GM10847 (cell line): ENCODE data around the gene OAS3.

Experiments
- POLR2A ChIP-seq: IDR thresholded peaks from 2 replicates; pipeline ENCODE4 v1.6.1; 2011; ENCODE audit not compliant: insufficient read length; ENCODE audit errors: extremely low read depth

The OAS3 gene

DNA sequence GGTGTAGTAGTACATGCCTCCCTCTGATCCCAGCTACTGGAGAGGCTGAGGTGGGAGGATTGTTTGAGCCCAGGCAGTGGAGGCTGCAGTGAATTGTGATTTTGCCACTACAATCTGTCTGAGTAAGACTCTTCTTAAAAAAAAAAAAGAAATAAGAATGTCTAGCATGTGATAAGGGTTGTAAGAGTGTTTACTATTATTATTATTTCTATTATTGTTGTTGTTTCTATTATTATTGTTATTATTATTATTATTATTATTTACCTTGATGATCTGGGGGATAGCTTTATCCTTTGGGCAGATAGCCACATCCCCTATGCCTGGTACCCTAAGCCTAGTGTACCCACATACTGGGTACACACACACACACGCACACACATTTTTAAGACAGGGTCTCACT, 4.3 kb downstream of the OAS3 start:
- TF ChIP-seq POLR2A, result no peak

DNA sequence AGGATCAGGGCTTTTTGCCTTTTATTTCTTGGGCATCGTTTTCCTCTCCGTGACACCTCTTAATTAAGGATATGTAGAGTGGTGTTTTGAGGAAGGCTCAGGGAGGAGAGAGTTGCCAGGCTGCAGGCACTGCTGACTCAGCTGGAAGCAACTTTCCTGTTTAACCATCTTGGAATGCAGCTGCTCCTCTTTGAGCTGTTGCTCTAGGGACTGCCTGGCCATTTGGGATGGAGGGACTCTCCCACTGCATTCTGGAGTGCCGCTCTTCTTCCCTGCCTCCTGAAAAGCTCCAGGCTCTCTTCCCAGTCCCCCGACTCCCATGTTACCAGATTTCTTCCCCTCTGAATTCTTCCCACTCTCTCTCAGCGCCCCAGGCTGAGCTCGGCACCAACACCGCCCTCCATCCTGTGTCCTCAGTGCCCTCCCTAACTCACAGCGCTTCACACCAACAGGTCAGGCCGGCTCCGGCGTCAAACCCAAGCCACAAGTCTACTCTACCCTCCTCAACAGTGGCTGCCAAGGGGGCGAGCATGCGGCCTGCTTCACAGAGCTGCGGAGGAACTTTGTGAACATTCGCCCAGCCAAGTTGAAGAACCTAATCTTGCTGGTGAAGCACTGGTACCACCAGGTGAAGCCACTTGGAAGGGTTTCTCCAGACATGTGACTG, 5.9 kb downstream of the OAS3 start:
- no peak for TF ChIP-seq POLR2A

DNA sequence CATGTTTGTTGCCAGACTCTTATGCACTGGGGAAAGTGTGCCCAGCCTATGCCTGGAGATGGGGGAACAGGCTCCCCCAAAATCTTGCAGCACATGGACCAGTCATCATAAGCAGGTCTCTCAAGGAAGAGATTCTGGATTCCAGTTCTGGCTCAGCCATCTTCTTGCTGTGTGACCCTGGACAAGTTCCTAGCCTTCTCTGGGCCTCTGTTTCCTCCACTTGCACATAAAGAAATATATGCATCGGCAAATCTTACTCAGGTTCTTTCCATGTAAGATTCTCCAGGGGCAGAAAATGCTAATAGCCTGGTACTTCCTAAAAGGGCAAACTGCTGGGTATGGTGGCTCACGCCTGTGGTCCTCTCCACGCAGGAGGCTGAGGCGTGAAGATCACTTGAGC, 7.2 kb downstream of the OAS3 start:
- no peak for TF ChIP-seq POLR2A

DNA sequence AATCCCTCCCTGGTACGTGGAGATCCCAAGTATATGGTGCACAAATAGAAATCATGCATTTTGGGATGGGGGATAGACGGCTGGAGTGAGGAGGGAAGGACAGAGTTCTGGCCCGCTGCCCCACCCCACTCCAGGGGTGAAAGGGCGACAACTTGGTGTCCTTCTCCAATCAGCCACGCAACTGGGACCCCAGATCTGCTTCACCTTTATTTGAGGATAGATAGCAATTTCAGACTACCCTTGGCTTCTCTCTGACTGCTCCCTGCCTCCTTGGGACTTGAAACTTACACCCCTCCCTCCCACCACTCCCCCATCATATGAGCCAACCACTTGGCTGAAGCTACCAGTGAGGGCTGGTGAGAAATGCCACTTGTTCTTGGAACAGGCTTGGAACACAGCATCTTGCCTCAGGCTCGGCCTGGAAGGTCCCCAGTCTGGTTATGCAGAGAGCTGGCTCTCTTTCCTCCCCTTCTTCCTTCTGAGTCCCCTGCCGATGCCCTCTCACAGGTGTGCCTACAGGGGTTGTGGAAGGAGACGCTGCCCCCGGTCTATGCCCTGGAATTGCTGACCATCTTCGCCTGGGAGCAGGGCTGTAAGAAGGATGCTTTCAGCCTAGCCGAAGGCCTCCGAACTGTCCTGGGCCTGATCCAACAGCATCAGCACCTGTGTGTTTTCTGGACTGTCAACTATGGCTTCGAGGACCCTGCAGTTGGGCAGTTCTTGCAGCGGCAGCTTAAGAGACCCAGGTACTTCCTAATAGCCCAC, 8.1 kb downstream of the OAS3 start:
- no peak for TF ChIP-seq POLR2A

DNA sequence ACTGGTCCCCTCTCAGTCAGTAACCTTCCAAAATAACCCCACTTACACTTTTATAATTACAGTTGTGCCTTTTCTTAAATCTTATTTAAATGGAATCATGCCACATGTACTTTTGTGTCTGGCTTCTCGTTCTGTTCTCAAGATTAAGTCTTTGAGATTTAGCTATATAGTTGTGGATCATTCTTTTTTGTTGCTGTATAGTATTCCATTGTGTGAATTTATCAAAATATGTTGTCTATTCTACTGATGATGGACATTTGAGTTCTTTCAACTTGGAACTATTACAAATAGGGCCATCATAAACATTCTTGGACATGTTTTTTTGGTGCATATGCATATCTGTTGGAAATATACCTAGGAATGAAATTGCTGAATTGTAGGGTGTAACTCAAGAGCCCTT, 9.0 kb downstream of the OAS3 start:
- TF ChIP-seq POLR2A, result no peak

DNA sequence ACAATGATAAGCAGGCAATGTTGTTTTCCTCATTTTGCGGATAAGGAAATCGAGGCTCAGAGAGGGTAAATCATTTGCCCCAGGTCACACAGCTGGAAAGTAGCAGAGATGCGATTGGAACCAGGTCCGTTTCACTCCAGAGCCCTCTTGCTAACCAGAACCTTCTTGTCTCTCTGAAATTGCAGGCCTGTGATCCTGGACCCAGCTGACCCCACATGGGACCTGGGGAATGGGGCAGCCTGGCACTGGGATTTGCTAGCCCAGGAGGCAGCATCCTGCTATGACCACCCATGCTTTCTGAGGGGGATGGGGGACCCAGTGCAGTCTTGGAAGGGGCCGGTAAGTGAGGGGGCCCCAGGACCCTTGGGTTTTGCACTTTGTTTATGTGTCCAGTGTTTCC, 9.5 kb downstream of the OAS3 start:
- TF ChIP-seq POLR2A, result no peak

DNA sequence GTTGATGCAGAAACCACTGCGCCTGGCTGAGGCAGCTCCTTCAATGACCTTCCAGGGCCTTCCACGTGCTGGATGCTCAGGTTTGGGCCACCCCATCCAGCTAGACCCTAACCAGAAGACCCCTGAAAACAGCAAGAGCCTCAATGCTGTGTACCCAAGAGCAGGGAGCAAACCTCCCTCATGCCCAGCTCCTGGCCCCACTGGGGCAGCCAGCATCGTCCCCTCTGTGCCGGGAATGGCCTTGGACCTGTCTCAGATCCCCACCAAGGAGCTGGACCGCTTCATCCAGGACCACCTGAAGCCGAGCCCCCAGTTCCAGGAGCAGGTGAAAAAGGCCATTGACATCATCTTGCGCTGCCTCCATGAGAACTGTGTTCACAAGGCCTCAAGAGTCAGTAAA, 10.5 kb downstream of the OAS3 start:
- TF ChIP-seq POLR2A, result no peak

DNA sequence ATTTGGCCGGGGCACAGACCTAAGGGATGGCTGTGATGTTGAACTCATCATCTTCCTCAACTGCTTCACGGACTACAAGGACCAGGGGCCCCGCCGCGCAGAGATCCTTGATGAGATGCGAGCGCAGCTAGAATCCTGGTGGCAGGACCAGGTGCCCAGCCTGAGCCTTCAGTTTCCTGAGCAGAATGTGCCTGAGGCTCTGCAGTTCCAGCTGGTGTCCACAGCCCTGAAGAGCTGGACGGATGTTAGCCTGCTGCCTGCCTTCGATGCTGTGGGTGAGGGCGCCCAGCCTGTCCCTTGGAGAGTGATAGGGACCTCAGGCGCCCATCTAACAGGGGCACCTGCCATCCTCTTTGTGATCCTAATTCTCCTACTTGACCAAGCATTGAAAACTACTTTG, 12.4 kb downstream of the OAS3 start:
- no peak for TF ChIP-seq POLR2A

DNA sequence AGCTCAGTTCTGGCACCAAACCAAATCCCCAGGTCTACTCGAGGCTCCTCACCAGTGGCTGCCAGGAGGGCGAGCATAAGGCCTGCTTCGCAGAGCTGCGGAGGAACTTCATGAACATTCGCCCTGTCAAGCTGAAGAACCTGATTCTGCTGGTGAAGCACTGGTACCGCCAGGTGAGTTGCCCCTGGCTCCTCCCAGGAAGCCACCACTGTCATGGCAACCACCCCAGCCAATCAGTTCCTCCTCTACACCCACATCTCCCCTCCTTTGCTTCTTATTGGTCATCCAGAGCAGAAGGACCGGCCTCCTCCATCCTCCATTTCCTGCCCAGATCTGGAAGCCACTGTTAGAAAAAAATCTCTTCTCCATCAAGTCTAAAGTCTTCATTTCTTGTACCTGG, 22.8 kb downstream of the OAS3 start:
- no peak for TF ChIP-seq POLR2A

DNA sequence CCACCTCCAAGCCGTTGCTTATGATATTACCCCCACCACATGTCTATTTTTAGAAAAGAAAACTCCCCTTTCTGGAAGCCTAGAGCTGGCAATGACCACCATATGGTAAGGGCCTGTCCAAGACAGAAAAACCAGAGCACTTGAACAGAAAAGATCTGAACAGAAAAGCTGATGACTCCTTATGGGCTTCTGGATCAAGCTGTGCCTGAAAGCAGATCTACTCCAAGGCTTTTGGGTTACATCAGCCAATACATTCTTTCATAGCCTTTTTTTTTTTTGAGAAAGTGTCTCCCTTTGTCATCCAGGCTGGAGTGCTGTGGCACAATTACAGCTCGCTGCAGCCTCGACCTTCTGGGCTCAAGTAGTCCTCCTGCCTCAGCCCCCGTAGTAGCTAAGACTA, 23.3 kb downstream of the OAS3 start:
- TF ChIP-seq POLR2A, result no peak

DNA sequence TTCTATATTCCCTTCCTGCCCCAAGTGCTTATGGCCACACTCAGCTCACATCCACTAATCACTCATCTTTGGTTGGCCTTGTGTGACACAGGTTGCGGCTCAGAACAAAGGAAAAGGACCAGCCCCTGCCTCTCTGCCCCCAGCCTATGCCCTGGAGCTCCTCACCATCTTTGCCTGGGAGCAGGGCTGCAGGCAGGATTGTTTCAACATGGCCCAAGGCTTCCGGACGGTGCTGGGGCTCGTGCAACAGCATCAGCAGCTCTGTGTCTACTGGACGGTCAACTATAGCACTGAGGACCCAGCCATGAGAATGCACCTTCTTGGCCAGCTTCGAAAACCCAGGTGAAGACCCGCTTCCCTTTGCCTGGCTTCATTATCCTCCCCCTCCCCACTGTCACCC, 24.3 kb downstream of the OAS3 start:
- TF ChIP-seq POLR2A, result no peak

DNA sequence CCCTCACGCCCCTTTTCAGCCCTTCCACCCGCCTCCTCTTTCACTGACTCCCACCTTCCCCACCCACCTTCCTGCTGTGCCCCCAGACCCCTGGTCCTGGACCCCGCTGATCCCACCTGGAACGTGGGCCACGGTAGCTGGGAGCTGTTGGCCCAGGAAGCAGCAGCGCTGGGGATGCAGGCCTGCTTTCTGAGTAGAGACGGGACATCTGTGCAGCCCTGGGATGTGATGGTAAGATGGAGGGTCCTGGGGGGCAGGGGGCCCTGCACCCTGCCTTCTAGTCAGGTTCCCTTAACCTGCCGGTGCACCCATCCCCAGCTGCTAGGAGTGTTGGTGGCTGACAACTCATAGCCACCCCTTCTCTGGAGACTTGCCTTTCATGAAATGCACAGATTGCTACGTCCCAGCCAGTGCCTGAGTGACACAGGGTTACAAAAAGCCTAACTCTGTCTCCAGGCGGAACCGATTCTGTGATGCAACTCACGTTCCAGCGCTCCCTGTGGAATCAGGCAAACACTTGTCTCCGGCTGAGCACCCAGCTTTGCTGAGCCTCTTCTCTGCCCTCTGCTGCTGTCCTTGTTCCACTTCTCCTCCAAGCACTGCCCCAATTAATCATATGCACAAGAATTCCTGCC, 25.1 kb downstream of the OAS3 start:
- no peak for TF ChIP-seq POLR2A

DNA sequence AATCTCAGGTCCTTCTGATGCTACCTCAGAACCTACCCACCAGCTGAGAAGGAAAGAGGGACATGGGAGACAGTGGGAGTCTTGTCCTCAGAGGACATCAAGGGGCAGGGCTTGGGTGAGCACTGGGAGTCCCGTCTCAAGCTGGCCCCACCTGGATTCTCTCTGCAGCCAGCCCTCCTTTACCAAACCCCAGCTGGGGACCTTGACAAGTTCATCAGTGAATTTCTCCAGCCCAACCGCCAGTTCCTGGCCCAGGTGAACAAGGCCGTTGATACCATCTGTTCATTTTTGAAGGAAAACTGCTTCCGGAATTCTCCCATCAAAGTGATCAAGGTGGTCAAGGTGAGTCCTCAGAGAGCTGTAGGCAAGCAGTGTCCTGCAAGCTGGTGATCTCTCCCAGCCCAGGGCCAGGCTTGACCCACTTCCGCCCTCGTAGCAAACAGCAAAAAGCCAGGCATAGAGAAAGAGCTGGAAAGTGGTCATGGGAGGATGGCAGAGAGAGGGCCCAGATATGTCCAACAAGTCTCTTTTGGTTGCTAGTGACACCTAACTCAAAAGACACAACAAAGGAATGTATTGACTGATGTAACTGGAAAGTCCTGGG, 25.9 kb downstream of the OAS3 start:
- no peak for TF ChIP-seq POLR2A

DNA sequence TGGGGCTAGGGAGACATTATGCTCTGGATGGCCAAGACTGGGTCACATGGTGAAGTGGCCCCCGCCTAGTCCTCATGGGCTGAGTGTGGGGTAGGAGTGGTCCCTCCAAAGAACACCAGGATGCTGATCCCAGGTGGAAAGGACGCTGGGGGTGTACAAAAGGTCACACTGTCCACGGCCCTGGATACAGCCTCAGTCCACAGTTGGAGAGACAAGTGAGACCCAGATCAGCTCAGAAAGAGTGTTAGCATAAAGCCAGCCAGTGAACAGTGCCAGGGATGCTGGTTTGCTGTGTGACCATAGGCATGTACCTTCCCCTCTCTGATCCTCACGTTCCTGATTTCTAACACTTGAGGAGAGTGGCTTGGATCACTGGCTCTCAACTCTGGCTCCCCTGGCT, 26.6 kb downstream of the OAS3 start:
- TF ChIP-seq POLR2A, result no peak

DNA sequence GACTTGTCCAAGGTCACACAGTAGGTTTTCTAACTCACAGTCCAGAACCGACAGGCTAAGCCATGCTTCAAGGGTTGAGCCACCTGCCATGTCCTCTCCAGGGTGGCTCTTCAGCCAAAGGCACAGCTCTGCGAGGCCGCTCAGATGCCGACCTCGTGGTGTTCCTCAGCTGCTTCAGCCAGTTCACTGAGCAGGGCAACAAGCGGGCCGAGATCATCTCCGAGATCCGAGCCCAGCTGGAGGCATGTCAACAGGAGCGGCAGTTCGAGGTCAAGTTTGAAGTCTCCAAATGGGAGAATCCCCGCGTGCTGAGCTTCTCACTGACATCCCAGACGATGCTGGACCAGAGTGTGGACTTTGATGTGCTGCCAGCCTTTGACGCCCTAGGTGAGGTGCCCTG, 27.4 kb downstream of the OAS3 start:
- no peak for TF ChIP-seq POLR2A

DNA sequence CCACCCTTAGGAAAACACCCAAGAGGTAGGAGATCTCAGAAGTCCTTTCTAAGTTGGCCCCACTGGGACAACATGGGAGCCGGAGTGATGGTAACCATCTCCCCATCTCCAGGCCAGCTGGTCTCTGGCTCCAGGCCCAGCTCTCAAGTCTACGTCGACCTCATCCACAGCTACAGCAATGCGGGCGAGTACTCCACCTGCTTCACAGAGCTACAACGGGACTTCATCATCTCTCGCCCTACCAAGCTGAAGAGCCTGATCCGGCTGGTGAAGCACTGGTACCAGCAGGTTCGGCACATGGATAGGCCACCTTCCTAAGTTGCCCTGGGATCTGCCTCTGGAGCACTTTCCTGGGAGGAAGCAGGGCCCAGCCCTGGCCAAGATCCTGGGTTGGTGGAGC, 29.0 kb downstream of the OAS3 start:
- TF ChIP-seq POLR2A, result no peak
